Panc1 (cell line): ENCODE data around the gene CXCL16. TPM values are rescaled to one million over a fixed set of nuclear protein-coding genes. Genes with fewer than 3 reads are reported as not detected.

Experiments
- ATAC-seq: fragments of 200-7000 bp; cut with Tn5 transposase; 2 replicates; pipeline ENCODE4 v1.9.1; 2020; ENCODE audit warnings: mild to moderate bottlenecking, moderate library complexity
- BruUV-seq: library from RNA; stranded (reverse); fragments of 400-500 nt; replicated peaks from 2 replicates; lab custom pipeline; 2021; lab: Mats Ljungman, UMichigan
- CTCF ChIA-PET: fragments of 300-600 bp; sonication (Branson Sonifier 250); formaldehyde crosslinking; loops from one replicate; lab custom pipeline; 2022; ENCODE audit warnings: antibody characterized with exemption; lab: Charles Lee
- POLR2A ChIA-PET: fragments of 300-600 bp; sonication (Branson Sonifier 250); formaldehyde crosslinking; loops from one replicate; lab custom pipeline; 2022; ENCODE audit warnings: antibody characterized with exemption; lab: Charles Lee
- DNase-seq: peaks from one replicate; pipeline ENCODE4 v3.0.0-alpha.2; 2010; ENCODE audit warnings: low read depth, low spot score
- H3K27ac ChIP-seq: 2 replicates; pipeline ENCODE4 v1.5.1; 2011; ENCODE audit warnings: mild to moderate bottlenecking, low read length, inconsistent platforms
- H3K27me3 ChIP-seq: fragments of 200-500 bp; sonication (Bioruptor generic); 2 replicates; pipeline ENCODE4 v1.6.0; 2014; ENCODE audit warnings: low read length, inconsistent platforms; ENCODE audit not compliant: control insufficient read depth, insufficient read depth
- H3K36me3 ChIP-seq: fragments of 200-500 bp; sonication (Bioruptor generic); 2 replicates; pipeline ENCODE4 v1.5.1; 2014; ENCODE audit warnings: inconsistent platforms, mild to moderate bottlenecking, low read length, moderate library complexity; ENCODE audit not compliant: control insufficient read depth, insufficient read depth
- H3K4me1 ChIP-seq: 2 replicates; pipeline ENCODE4 v1.5.1; 2011; ENCODE audit warnings: inconsistent platforms, mild to moderate bottlenecking, low read length, moderate library complexity; ENCODE audit not compliant: control insufficient read depth, insufficient read depth
- H3K4me3 ChIP-seq, 2 experiments: 2 replicates each; pipeline ENCODE4 v1.5.1; 2011 to 2012; ENCODE audit warnings: low read depth in 2 of 2, low read length in 2 of 2, mild to moderate bottlenecking in 2 of 2, inconsistent platforms in 1 of 2, moderate library complexity in 1 of 2
- H3K9me3 ChIP-seq: fragments of 200-500 bp; sonication (Bioruptor generic); 2 replicates; pipeline ENCODE4 v1.5.1; 2014; ENCODE audit warnings: low read depth, mild to moderate bottlenecking, inconsistent platforms, low read length, moderate library complexity; ENCODE audit not compliant: control insufficient read depth, insufficient read depth
- CTCF ChIP-seq: fragments of 450-650 bp; IDR thresholded peaks from 2 replicates; pipeline ENCODE4 v1.5.1; 2017; ENCODE audit warnings: mild to moderate bottlenecking
- POLR2AphosphoS5 ChIP-seq: IDR thresholded peaks from 2 replicates; pipeline ENCODE4 v1.6.1; 2012; ENCODE audit warnings: mild to moderate bottlenecking, low read depth, low read length, moderate library complexity
- REST ChIP-seq, 2 experiments: IDR thresholded peaks; 2 replicates each; pipeline ENCODE4 v1.6.1; 2011 to 2012; ENCODE audit warnings: low read depth in 2 of 2, control low read depth in 1 of 2, low read length in 1 of 2, mild to moderate bottlenecking in 1 of 2, moderate library complexity in 1 of 2; ENCODE audit not compliant: insufficient read depth in 1 of 2
- SIN3A ChIP-seq: IDR thresholded peaks from 2 replicates; pipeline ENCODE4 v1.6.1; 2012; ENCODE audit warnings: low read depth, mild to moderate bottlenecking, low read length, moderate library complexity, borderline replicate concordance; ENCODE audit not compliant: insufficient read depth
- TCF7L2 ChIP-seq: IDR thresholded peaks from 2 replicates; pipeline ENCODE4 v1.6.1; 2011; ENCODE audit warnings: mild to moderate bottlenecking, low read depth, low read length, inconsistent platforms
- in situ Hi-C: cut with HindIII; loops from 2 replicates; pipeline ENCODE4 v1.10.0; 2016; ENCODE audit warnings: low sequenced_read_pairs, low pct_unique_long_range_greater_than_20kb
- intact Hi-C: fragments of 100-400 bp; cut with micrococcal nuclease; formaldehyde crosslinking; loops from one replicate; pipeline ENCODE4 v1.10.0; 2022; ENCODE audit not compliant: unreplicated experiment
- total RNA-seq: library from RNA; stranded (reverse); gene quantifications from one replicate; pipeline ENCODE4 v1.2.1, GENCODE V29; 2021; ENCODE audit not compliant: unreplicated experiment

CXCL16 gene
- total RNA-seq, 1 experiment from 2014 or later = 5.3 TPM

GRCh38 chr17:4740025-4740351, 260 bp upstream of the CXCL16 start:
- ATAC-seq (no peak), DNase-seq (no peak)
- intact Hi-C loops = no loop called here
- Histone ChIP-seq H3K4me1 (no peaks in the 10 kb centered on the region), H3K27me3 (peaks cover 7% of the 10 kb centered on the region; the same call in 1 of the 2 replicates), H3K27ac (no peak overlapping the region), H3K4me3 (peak overlapping the region; percentile 16 to 57; a peak in 3 of 4 replicates), H3K36me3 (no peaks in the 10 kb centered on the region), H3K9me3 (no peaks in the 10 kb centered on the region)
- in situ Hi-C loops = no loop called here
- TF ChIP-seq CTCF = no peak
- TF ChIP-seq TCF7L2 = no peak
- no peak for TF ChIP-seq SIN3A
- TF ChIP-seq REST (IDR thresholded peaks at IDR 0.05; ENCODE audit: insufficient read depth in 1 of 2, low read depth in 2 of 2, low read length in 1 of 2) = no peak
- TF ChIP-seq POLR2AphosphoS5 = no peak
- POLR2A ChIA-PET = no interaction called here
- no TSS peak for BruUV-seq
- CTCF ChIA-PET = no interaction called here

GRCh38 chr17:4738136-4739121, 1.3 kb downstream of the CXCL16 start:
- H3K27me3 ChIP-seq = peaks cover 7% of the 10 kb centered on the region; the same call in 1 of the 2 replicates
- no peaks in the 10 kb centered on the region for H3K4me1 ChIP-seq
- in situ Hi-C loops = no loop called here
- peak; percentile 42 for ATAC-seq
- no peak for DNase-seq
- intact Hi-C loops = no loop called here
- ChIA-PET CTCF (no interaction called here), POLR2A (no interaction called here)
- H3K27ac ChIP-seq = no peak overlapping the region
- BruUV-seq = no TSS peak
- no peaks in the 10 kb centered on the region for H3K36me3 ChIP-seq
- no peaks in the 10 kb centered on the region for H3K9me3 ChIP-seq
- H3K4me3 ChIP-seq = peak overlapping the region; percentile 56 to 57
- TF ChIP-seq REST (IDR thresholded peaks at IDR 0.05; ENCODE audit: insufficient read depth in 1 of 2, low read depth in 2 of 2, low read length in 1 of 2) (no peak), CTCF (no peak), POLR2AphosphoS5 (no peak), SIN3A (no peak), TCF7L2 (no peak)
